ENCODE data around the gene ICA1L. TPM values are rescaled to one million over a fixed set of nuclear protein-coding genes. Genes with fewer than 3 reads are reported as not detected.
"Not testable (repeated sequence)": the region's sequence is repeated elsewhere in the genome, so short reads cannot be mapped to it uniquely, and the experiment has no call there.

The ICA1L gene
- total RNA-seq, 1 experiment from 2014 or later: 5.5 TPM

- Mint-ChIP-seq H3K4me1 (ENCODE audit: low read depth, unreplicated experiment) (no peaks in the 10 kb centered on the region), H3K27ac (ENCODE audit: unreplicated experiment) (no peak overlapping the region)
- no peaks in the 10 kb centered on the region for H3K27me3 ChIP-seq (replicated peaks; ENCODE audit: control insufficient read depth, insufficient read depth, low read length)
Observed at GRCh38 chr2:202858601-202859000, 13.0 kb downstream of the ICA1L start.

GRCh38 chr2:202849343-202849742 lies 22.2 kb downstream of the ICA1L start:
- H3K36me3 ChIP-seq (ENCODE audit: control insufficient read depth, insufficient read depth, low read length); H3K36me3 Mint-ChIP-seq (ENCODE audit: insufficient read depth, unreplicated experiment); CTCF ChIA-PET; H3K27ac Mint-ChIP-seq (ENCODE audit: unreplicated experiment); H3K4me3 Mint-ChIP-seq (ENCODE audit: unreplicated experiment); H3K4me1 Mint-ChIP-seq (ENCODE audit: low read depth, unreplicated experiment); H3K27me3 Mint-ChIP-seq (ENCODE audit: insufficient read depth, unreplicated experiment); H3K9me3 ChIP-seq; H3K4me1 ChIP-seq; H3K9me3 Mint-ChIP-seq (ENCODE audit: unreplicated experiment); H3K4me3 ChIP-seq (ENCODE audit: low read depth, low read length); BruUV-seq (replicated peaks); H3K27me3 ChIP-seq (replicated peaks; ENCODE audit: control insufficient read depth, insufficient read depth, low read length); DNase-seq; POLR2A ChIA-PET; intact Hi-C loops (cut with micrococcal nuclease; ENCODE audit: unreplicated experiment): not testable (repeated sequence)

More at GRCh38 chr2:202858601-202859000, 13.0 kb downstream of the ICA1L start:
- no peak for TF ChIP-seq CTCF (IDR thresholded peaks at IDR 0.05; ENCODE audit: insufficient read depth in 1 of 2, low read depth in 1 of 2, low read length in 1 of 2, severe bottlenecking in 1 of 2, unreplicated experiment in 1 of 2)
- Histone ChIP-seq H3K9me3 (no peaks in the 10 kb centered on the region), H3K4me3 (ENCODE audit: low read depth, low read length) (no peak overlapping the region), H3K36me3 (ENCODE audit: control insufficient read depth, insufficient read depth, low read length) (no peaks in the 10 kb centered on the region), H3K4me1 (no peaks in the 10 kb centered on the region)
- ChIA-PET POLR2A (no interaction called here), CTCF (no interaction called here)
- no peak for DNase-seq
- H3K36me3 Mint-ChIP-seq (ENCODE audit: insufficient read depth, unreplicated experiment): no peaks in the 10 kb centered on the region
- H3K4me3 Mint-ChIP-seq (ENCODE audit: unreplicated experiment): no peak overlapping the region
- intact Hi-C loops (cut with micrococcal nuclease; ENCODE audit: unreplicated experiment): no loop called here
- H3K27me3 Mint-ChIP-seq (ENCODE audit: insufficient read depth, unreplicated experiment): no peaks in the 10 kb centered on the region
- no peaks in the 10 kb centered on the region for H3K9me3 Mint-ChIP-seq (ENCODE audit: unreplicated experiment)
- no TSS peak for BruUV-seq (replicated peaks)

GRCh38 chr2:202848813-202849212 lies 22.8 kb downstream of the ICA1L start:
- Histone ChIP-seq H3K9me3 (no peaks in the 10 kb centered on the region), H3K4me3 (ENCODE audit: low read depth, low read length) (no peak overlapping the region), H3K36me3 (ENCODE audit: control insufficient read depth, insufficient read depth, low read length) (no peaks in the 10 kb centered on the region), H3K27me3 (replicated peaks; ENCODE audit: control insufficient read depth, insufficient read depth, low read length) (no peaks in the 10 kb centered on the region), H3K4me1 (no peaks in the 10 kb centered on the region)
- TF ChIP-seq CTCF (IDR thresholded peaks at IDR 0.05; ENCODE audit: insufficient read depth in 1 of 2, low read depth in 1 of 2, low read length in 1 of 2, severe bottlenecking in 1 of 2, unreplicated experiment in 1 of 2): no peak
- intact Hi-C loops (cut with micrococcal nuclease; ENCODE audit: unreplicated experiment): no loop called here
- ChIA-PET CTCF (no interaction called here), POLR2A (no interaction called here)
- DNase-seq: no peak
- Mint-ChIP-seq H3K27me3 (ENCODE audit: insufficient read depth, unreplicated experiment) (no peaks in the 10 kb centered on the region), H3K27ac (ENCODE audit: unreplicated experiment) (no peak overlapping the region), H3K4me3 (ENCODE audit: unreplicated experiment) (no peak overlapping the region), H3K36me3 (ENCODE audit: insufficient read depth, unreplicated experiment) (peaks cover 7% of the 10 kb centered on the region), H3K4me1 (ENCODE audit: low read depth, unreplicated experiment) (peaks cover 6% of the 10 kb centered on the region), H3K9me3 (ENCODE audit: unreplicated experiment) (no peaks in the 10 kb centered on the region)
- no TSS peak for BruUV-seq (replicated peaks)

Measured in Caco-2 (cell line).